H1 (cell line): ENCODE results near the gene G2E3. TPM values are rescaled to one million over a fixed set of nuclear protein-coding genes. Genes with fewer than 3 reads are reported as not detected.

ENCODE experiments used
- CREB1 ChIP-seq: IDR thresholded peaks from 2 replicates; pipeline ENCODE4 v1.6.1; 2012; ENCODE audit warnings: inconsistent platforms
- RNF2 ChIP-seq: fragments of 200-900, 300-1000 bp; sonication (generic); IDR thresholded peaks from 2 replicates; pipeline ENCODE4 v1.7.1; 2016; ENCODE audit warnings: borderline replicate concordance, low read depth, mild to moderate bottlenecking, antibody characterized with exemption, low read length; ENCODE audit not compliant: poor library complexity, severe bottlenecking; ENCODE audit errors: missing control alignments
- SUZ12 ChIP-seq: fragments of 200-600 bp; sonication (generic); IDR thresholded peaks from 2 replicates; pipeline ENCODE4 v1.6.1; 2012; ENCODE audit warnings: mild to moderate bottlenecking, inconsistent platforms, low read length, moderate library complexity, mixed read lengths
- polyA plus RNA-seq, 7 experiments: library from polyadenylated mRNA; depleted of rRNA in 3 of 7; stranded (reverse) in 5 of 7; unstranded in 2 of 7; fragments of >200 nt in 5 of 7; fragments of 200-250 nt in 2 of 7; gene quantifications; 1 replicate in 5 of 7; 2 replicates in 1 of 7; 4 replicates in 1 of 7; pipeline versions ENCODE4 v1.2.1 to v1.2.3, GENCODE V29; 2011 to 2013; ENCODE audit warnings: missing spikeins in 2 of 7, mixed read lengths in 2 of 7
- total RNA-seq: library from RNA; stranded (reverse); fragmentation: NEBNext Ultra II Directional; extraction: Animal tissue kit (Norgen Biotek cat#: 25700); gene quantifications from 2 replicates; pipeline ENCODE4 v1.2.1, GENCODE V29; 2021
- TF ChIP-seq, protein P1 (sequence below): IDR thresholded peaks from 2 replicates; pipeline ENCODE4 v1.6.1; 2012; ENCODE audit warnings: low read length, inconsistent platforms
- TF ChIP-seq, protein P2 (sequence below): IDR thresholded peaks from 2 replicates; pipeline ENCODE4 v1.6.1; 2012; ENCODE audit warnings: inconsistent platforms

G2E3 gene
- total and polyA plus RNA-seq, 2 of the 8 experiments (the other 6 are each of a cell fraction or from before 2014, with no cell fraction given) = 9.2 to 72.0 TPM

DNA sequence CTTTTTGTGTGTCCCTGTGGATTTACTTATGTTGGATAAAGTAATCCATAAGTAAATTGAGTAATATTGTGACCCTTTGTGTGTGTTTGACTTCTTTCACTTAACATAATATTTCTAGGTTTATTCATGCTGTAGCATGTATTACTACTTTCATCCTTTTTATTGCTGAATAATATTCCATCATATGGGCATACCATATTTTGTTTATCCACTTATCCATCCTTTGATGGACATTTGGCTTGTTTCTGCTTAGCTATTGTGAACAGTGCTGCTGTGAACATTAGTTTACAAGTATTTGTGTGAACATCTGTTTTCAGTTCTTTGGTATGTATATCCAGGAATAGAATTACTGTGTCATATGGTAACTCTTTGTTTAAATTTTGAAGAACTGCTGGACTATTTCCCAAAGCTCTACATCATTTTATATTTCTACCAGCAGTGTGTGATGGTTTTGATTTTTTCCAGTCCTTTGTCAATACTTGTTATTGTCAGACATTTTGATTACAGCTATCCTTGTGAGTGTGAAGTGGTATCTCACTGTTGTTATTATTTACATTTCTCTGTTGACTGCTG, 25.2 kb downstream of the G2E3 start (continued):
- TF ChIP-seq, protein P1, sequence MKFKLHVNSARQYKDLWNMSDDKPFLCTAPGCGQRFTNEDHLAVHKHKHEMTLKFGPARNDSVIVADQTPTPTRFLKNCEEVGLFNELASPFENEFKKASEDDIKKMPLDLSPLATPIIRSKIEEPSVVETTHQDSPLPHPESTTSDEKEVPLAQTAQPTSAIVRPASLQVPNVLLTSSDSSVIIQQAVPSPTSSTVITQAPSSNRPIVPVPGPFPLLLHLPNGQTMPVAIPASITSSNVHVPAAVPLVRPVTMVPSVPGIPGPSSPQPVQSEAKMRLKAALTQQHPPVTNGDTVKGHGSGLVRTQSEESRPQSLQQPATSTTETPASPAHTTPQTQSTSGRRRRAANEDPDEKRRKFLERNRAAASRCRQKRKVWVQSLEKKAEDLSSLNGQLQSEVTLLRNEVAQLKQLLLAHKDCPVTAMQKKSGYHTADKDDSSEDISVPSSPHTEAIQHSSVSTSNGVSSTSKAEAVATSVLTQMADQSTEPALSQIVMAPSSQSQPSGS = no peak
- TF ChIP-seq, protein P2, sequence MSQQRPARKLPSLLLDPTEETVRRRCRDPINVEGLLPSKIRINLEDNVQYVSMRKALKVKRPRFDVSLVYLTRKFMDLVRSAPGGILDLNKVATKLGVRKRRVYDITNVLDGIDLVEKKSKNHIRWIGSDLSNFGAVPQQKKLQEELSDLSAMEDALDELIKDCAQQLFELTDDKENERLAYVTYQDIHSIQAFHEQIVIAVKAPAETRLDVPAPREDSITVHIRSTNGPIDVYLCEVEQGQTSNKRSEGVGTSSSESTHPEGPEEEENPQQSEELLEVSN = no peak
- TF ChIP-seq RNF2 (no peak), SUZ12 (no peak), CREB1 (no peak)
